ENCODE measurements around the gene CLC.
"Not testable (repeated sequence)": the region's sequence is repeated elsewhere in the genome, so short reads cannot be mapped to it uniquely, and the experiment has no call there.

CLC gene

GRCh38 chr19:39727070-39727800, 10.6 kb downstream of the CLC start:
- no peak for DNase-seq

GRCh38 chr19:39725995-39726394, 11.8 kb downstream of the CLC start:
- DNase-seq = no peak

DNA sequence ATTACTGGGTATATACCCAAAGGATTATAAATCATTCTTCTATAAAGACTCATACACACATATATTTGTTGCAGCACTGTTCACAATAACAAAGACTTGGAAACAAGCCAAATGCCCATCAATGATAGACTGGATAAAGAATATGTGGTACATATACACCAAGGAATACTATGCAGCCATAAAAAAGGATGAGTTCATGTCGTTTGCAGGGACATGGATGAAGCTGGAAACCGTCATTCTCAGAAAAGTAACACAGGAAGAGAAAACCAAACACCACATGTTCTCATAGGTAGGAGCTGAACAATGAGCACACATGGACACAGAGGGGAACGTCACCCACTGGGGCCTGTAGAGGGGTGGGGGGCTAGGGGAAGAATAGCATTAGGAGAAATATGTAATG, 17.7 kb downstream of the CLC start:
- not testable (repeated sequence) for DNase-seq

GRCh38 chr19:39710333-39710890, 27.4 kb downstream of the CLC start:
- DNase-seq = no peak

GRCh38 chr19:39709026-39709872, 28.6 kb downstream of the CLC start:
- no peak for DNase-seq

DNA sequence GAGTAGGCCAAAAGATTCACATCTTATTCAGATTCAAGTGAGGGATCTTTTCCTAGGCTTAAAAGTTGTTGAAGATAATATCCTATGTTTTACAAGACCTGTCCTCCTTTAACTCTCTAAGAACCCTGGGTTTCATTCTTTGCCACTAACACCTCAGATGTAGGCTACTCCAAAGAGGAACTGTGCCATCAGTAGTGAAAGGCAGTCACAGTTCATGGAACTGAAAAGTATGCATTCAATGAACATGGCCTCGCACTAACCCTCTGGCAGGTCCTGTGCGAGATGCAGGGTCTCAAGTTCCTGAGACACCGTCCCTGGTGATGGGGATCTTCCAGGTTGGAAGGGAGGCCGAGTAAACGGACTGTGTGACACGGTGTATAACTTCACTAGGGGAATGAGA, 29.2 kb downstream of the CLC start:
- no peak for DNase-seq

DNA sequence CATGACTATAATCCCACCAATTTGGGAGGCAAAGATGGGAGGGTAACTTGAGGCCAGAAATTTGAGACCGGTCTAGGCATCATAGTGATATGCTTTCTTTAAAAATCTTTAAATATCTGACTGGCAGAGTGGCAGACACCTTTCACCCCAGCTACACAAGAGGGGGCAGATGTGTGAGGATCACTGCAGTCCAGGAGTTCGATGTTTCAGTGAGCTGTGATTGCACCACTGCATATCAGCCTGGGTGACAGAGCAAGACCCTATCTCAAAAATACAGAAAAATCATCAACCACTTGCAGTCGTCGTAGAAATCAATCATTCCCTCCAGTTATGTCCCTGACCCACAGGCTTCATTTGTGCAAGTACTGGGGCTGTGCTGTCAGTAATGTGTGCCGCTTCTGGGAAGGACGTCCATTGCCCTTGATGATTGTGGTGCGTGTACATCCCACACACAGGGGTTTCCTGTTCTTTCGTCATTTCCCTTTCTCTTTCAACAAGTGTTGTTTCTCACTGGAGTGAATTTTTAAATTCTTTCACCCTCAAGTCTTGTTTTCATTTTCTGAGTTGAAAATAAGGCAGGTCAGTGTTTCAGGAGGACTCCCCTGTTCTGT, 32.1 kb downstream of the CLC start:
- no peak for DNase-seq

DNA sequence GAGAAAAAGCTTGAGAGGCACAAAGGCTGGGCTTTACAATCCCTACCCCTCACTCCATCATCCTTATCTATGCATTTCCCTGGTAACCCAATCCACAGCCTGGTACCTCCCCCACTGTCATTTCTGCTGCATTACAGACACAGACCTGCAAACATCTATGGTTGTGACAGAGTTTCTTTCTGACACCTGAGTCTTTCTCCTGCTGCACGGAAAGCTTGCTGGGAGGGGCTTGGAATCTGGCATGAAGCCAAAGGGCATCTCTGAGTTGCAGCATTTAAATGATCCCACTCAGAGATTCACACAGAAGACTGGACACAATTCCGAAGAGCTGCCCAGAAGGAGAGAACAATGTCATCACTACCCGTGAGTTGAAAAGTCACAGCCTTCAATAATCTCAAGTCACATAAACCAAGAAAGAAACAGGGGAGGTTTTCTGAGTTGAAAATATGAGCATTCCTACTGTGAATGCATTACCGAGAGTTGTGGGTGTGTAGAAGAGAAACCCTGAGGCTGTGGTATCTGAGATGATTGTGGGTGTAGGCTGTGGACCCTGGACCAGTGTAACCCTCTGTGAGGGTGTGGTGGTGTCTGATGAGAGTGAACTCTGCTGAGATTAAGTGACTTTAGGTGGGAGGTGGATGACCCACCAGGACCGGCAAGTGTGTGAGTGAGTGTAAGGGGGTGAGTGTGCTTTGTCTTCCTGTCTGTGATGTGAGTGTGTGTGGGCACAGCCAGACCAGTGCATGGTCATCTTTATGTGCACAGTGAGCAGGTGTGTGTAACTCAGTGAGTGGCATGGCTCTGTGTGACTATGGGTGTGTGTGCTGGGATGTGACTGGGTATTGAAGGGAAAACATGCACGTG, 33.4 kb downstream of the CLC start, which contains the start of gene LGALS14:
LGALS14 (plus strand) TSS at position 301 of the 864 bp plus-strand sequence; CDS start at position 349, 48 bp downstream.
- DNase-seq = peak; percentile 18

DNA sequence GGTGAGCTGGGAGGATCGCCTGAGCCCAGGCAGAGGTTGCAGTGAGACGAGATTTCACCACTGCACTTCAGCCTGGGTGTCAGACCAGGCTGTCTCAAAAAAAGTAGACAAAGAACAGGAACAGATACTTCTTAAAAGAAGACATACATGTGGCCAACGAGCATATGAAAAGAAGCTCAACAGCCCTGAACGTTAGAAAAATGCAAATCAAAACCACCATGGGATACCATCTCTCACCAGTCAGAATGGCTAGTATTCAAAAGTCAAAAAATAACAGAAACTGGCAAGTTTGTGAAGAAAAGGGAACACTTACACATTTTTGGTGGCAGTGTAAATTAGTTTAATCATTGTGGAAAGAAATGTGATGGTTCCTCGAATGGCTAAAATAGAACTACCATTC, 36.5 kb downstream of the CLC start:
- no peak for DNase-seq

DNA sequence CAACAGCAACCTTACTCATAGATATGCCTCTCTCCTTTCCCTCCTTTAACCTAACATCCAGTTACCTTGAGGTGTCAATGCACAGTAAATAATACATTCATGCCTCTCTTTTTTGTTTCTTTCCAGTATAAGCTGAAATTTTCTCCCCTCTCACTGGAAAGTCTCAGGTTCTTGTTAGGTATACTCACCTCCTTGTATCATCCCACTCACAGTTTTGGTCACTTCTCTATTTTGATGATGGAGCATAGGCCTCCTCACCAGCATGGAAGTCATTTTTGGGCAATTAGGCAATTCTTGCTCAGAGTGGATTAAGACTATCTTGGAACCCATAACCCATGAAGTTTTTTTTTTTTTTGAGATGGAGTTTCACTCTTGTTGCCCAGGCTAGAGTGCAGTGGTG, 39.3 kb downstream of the CLC start:
- no peak for DNase-seq

- no peak for DNase-seq
Measured at GRCh38 chr19:39696387-39696786, 41.4 kb downstream of the CLC start.

DNA sequence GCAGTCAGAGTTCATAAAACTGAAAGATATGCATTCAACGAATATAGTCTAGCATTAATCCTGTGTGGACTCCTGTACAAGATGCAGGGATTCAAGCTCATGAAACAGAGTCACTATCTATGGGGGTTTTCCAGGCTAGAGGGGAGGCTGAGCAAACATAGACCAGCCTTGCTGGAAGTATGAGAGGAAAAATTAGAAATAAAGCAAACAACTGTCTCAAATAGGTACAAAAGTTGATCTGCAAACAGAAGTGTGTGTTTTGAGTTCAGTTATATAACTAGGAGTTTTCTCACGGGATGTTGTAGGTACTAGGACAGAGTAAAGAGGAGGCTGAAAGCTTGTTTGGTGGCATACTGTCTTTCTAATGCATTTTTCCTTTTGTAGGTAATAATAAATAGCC, 42.1 kb downstream of the CLC start:
- DNase-seq = no peak

DNA sequence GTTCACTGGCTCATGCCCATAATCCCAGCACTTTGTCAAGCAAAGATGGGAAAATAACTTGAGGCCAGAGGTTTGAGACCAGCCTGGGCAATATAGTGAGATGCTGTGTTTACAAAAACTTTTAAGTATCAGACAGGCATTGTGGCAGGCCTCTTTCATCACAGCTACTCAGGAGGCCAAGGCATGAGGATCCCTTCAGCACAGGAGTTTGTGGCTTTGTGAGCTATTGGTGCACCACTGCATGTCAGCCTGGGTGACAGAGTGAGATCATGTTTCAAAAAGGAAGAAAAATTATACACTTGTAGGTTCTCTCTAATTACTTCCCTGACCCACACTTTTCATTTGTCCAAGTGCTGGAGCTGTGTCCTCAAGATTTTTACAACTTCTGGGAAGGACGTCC, 45.0 kb downstream of the CLC start:
- DNase-seq = no peak

DNA sequence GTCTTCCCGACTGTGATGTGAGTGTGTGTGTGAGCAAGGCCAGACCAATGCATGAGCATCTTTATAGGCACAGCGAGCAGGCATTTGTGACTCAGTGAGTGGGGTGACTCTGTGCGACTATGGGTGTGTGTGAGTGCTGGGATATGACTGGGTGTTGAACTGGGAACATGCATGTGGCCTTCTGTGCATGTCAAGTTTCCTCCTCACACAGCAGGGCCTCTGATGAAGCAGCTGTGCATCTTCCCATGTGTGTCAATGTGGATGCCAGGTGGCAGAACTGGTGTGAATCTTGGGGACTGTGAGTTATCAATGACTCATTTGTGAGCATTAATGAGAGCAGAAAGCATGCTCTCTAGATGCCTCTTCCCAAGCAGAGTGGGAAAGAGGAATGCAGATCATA, 45.7 kb downstream of the CLC start:
- DNase-seq = no peak

DNA sequence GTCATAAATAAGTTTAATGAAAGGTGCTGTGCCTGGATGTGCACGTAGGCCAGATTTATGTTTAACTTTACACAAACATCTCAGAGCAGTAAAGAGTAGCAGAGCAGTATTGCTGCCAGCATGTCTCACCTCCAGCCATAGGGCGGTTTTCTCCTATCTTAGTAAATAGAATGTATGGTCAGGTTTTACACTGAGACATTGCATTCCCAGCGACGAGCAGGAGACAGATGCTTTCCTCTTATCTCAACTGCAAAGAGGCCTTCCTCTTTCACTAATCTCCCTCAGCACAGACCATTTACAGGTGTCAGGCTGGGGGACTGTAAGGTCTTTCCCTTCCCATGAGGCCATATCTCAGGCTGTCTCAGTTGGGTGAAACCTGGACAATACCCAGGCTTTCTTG, 49.2 kb downstream of the CLC start:
- not testable (repeated sequence) for DNase-seq

DNA sequence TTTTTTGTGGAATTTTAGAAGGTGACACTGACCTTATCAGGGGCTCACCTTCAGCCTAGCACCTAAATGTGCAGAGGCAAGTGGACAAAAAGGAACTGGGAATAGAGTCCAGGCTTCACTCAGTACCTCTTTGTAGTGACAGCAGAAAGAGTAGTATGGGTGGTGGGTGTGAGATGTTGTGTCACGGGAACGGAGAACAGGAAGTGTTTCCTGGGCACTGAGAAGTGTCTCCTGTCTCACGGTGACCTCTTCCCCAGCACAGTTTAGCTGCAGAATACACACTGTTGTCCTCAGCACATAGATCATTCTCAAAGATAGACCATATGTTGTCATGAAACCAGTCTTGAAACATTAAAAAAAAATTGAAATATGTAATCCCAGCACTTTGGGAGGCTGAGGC, 51.1 kb downstream of the CLC start:
- DNase-seq = no peak

DNA sequence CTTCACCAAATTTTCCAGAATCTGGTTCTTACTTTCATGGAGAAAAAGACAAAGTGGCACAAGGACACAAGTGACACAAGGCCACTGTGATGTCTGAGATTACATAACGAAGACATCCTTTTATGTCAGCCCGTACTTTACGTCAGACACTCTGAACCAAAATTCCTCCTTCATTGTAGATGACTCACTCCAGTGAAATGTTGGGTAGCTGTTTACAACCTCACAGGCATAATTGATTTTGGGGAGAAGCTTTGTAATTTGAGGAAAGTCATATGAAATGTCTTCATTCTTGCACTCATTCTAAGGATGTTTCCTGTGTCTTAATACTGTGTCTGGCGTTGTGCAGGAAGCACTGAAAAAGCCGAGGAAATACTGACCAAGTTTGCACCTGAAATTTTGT, 53.6 kb downstream of the CLC start:
- no peak for DNase-seq

DNA sequence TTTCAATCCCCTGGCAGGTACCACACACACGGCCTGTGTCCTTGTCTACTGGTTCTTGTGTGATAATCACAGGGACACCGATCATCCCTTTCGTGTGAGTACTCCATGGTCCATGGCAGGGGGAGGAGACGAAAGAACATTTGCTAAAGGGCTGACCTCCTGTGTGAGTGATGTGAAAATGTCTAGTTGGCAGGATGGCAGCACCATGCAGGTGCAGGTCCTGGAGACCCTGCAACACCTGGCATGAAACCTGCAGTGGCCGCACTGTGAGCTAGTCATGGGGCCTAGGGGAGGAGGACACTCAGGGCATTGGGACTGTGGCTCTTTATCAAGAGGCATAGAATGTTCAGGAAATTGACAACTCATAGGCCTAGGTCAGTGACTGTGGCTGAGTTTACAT, 56.4 kb downstream of the CLC start:
- no peak for DNase-seq
